SHP77 treated with DMSO at 0.1 percent for 48 hours (cell line): ENCODE data around the gene SLC15A1.

Source experiments
- DNase-seq: peaks from one replicate; lab custom pipeline; 2025; lab: John Stamatoyannopoulos, UW

Gene SLC15A1

DNA sequence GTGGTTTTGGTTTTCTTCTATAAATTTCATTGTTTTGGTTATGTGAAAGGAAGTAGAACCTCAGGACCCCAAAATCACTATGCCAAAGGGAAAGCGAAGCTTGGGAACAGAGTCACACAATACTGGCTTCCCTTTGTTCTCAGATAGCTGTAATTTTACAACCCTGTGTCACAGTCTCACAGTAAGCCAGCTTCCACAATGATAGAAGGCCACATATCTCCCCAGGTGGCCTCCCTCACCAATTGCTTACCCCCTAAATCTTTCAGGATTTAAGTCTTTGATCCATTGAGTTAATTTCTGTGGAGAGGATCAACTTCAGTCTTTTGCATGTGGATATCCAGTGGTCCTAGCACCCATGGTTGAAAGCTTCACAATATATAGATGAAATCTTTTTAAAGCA is 58.7 kb downstream of the SLC15A1 start:
- DNase-seq: no peak

DNA sequence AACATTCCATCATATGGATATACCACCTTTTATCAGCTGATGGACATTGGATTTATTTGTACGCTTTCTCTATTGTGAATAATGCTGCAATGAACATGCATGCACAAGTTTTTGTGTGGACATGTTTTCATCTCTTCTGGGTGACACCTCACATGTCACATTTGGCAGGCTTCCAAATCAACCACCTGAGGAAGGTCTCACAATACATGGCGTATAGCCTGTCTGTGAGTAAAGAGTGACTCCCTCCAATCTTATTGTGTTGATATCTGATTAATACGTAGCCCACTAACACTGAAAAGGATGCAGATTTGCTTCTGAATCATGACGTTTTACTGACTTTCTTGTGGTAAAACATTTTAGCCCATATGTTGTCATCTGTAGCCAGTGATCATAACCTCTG is 61.1 kb downstream of the SLC15A1 start:
- DNase-seq: no peak

DNA sequence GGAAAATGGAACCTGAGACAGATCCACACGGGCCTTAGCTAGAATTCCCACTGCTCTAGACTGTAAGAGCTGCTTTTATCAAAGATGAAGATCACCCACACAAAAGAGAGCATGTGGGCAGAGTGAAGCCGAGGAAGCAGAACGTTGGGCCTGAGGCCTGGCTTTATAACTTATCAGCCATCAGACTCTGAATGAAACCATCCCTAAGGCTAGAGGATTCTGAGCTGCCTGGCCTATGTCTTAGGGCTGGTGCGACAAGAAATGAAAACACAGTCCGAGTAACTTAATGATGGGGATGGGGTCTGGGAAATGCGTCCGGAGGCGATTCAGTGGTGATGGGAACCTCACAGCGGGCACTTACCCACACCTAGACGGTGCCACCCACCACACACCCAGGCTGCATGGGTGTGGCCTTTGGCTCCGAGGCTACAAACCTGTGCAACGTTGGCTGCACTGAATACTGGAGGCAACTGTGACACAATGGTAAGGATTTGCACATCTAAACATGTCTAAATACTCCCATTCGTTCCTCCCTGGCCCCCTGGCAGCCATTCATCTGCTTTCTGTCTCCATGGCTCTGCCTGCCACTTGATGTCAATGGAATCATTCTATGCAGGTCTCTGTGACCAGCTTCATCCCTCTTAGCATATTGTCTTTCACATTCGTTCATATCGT is 62.0 kb downstream of the SLC15A1 start:
- DNase-seq: no peak

DNA sequence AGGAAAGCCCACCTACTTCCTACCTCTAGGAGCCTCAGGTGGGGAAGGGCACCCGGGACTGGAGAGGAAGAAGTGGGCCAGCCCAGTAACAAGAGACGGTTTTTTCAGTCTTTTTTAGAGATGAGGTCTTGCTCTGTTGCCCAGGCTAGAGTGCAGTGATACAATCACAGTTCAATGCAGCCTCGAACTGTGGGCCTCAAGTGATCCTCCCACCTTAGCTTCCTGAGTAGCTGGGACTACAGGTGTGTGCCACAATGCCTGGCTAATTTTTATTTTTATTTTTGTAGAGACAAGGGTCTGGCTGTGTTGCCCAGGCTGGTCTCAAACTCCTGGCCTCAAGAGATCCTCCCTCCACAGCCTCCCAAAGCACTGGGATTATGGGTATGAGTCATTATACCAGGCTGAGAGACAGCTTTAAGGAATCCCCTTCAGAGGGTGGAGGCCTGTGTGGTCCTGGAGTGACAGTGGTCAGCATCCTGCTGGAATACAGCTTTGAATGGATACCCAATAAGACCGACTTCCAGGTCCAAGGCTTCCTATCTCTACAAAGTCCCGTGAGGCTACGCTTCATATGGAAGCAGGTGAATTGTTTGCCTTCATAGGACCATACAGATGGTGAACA is 63.0 kb downstream of the SLC15A1 start:
- no peak for DNase-seq

DNA sequence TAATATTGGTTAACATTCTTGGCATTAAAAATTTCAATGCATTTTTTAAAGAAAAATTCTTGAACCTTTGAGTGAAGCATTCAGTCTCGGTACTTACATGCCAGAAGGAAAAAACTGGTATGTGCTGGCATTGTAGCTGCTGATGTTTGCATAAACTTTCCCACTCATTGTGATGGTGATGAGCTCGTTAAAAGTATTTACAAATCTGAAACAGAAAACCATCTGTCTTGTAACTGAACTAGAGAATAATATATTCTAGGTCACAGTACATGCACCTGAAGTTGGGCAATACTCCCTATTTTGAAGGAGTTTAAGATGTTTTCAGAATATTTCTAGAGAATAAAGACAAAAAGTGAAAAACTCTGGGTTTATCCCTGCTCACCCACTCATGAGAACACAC is 64.1 kb downstream of the SLC15A1 start:
- DNase-seq: no peak

DNA sequence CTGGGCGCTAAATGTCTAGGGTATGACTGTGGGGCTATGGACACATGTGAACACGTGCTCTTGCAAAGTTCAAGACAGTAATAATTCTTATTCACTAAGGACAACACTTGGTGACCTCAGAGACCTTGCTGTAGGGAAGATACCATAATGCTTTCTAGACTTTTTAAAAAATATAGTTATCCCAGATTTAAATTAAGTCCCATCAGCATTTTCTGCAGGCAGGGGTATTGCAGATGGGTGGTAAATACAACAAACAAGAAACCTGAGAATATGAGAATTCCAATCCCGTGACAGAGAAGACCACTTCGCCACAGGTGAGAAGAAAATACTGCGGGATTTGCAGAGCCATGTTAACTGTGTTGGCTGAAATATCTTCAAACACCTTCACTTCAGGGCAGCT is 65.2 kb downstream of the SLC15A1 start:
- DNase-seq: no peak

DNA sequence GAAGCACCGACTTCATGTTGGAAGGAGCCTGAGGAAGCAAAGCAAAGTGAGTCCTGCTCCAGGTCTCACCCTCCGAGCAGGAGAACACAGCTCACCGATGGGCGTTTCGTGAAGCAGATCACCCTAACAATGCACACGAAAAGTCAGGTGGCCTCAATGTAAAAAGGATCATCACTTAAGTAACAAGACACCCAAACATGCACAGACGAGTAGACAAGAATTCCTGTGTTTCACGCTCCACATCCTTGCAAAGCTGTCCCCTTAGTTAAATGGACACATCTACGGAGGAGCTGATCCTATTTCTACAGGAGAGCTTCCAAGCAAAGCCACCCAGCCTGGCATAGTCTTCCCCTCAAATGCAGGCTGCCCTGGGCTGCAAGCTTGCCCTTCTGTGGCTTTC is 66.2 kb downstream of the SLC15A1 start:
- DNase-seq: no peak

DNA sequence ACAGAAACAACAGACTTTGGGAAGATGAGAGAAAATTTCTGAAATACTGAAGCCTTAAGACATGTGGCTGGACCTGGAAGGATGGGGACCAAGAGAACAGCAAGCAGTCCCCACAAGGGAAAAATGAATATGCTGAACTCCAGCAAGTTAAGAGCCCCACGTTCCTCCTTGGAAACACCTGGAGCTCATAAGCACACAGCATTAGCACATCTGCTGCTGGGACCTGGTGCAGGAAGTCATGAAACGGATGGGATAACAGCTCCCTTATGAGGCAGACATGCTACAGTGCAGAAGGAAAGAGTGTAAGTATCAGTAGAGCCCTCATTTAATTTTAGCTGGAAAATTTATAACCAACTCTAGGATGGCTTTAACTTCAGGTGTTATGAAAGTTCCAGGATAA is 67.3 kb downstream of the SLC15A1 start:
- no peak for DNase-seq

DNA sequence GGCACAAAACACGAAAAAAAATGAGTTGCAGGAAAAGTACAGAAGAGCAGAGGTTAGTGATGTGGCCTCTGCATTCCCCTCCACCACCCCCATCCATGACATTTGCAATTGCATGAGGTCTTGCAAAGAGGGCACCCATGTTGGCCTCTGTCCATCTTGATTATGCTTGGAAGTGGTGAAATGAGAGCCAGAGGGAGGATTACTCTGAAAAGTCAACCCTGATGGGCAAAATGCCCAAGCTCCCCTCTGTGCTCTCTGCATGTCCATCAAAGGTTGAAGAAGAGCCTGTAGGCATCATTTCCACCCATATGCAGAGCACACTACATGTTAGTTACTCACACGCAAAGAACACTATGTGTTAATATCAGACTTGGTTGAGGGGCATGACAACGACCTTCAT is 71.4 kb downstream of the SLC15A1 start:
- no peak for DNase-seq

DNA sequence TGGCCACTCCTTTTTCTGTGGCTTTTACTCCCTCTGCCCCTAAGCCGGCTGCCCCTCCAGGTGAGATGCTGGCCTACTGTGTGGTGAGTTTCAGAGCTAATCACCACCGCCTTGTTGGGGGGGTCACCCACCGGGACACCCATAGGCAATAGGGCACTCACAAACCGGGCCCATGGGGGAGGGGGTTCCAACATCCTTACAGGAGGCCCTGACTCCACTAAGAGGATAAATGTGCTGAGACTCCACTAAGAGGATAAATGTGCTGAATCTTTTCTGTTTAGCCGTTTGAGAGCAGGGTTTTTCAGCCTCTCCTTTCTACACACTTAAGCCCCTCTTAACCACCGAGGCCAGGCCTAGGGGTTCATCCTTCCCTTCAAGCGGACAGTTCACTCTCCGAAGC is 73.7 kb downstream of the SLC15A1 start:
- no peak for DNase-seq

DNA sequence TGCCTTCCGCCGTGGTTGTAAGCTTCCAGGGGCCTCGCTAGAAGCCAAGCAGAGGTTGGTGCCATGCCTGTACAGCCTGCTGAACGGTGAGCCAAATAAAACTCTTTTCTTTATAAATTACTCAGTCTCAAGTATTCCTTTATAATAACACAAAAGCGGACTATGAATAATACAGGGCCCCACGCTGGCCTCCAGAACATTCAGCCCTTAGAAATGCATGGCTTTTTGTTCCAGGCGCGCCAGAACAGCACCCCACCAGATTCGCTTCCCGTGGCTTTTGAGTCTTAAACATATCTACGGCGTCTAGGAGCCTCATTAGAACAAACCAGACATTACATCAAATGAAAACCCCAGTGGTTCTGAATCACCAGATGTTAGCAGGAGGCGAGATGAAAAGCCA is 75.1 kb downstream of the SLC15A1 start:
- DNase-seq: no peak

DNA sequence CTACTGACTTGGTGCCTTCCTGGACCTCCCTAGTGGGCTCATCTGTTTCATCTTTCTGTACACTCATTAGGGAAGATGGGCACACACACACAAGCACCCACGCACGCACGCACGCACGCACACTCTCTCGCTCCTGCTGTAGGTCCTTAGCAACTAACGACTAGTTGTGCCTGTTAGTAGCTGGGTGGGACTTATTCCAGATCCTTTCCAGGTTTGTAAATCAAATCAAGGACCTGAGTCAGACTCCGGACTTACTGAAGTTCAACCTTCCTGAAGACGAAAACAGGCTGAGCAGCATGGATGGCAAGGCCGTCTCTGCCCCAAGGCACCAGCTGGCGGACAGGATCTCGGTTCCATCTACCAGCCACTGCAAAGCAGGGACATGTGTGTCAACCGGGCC is 76.2 kb downstream of the SLC15A1 start:
- no peak for DNase-seq

DNA sequence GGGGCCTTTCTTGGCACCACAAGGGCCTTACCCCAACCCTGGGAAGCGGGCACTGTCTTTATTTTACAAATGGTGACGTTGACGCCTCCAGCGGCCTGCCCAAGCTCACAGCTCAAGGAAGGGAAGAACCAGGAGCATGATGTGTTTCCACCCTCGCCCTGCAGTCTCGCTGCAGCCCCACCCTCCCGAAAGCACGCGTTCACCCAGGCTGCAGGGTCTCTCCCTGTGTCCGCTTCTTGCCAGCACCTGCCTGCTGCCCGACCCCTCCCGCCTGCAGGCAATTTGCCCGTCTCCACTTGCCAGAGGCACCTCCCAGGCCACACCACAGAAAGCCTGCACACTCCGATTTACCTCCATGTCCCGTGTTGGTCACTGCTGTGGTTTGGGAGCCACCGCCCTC is 76.6 kb downstream of the SLC15A1 start:
- no peak for DNase-seq

DNA sequence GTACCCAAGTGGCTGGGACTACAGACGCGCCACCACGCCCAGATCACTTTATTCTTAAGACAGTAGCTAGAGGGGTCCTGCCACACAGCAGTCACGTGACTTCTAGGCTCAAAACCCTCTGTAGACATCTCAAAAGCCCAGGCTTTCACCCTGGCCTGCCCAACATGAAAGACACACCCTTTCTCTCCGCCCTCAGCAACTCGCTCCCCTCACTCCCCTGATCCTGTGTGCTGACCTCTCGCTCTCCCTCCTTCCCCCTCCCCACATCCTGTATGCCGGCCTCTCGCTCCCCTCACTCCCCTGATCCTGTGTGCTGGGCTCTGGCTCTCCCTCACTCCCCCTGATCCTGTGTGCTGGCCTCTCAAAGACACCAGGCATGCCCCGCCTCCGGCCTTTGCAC is 77.4 kb downstream of the SLC15A1 start:
- no peak for DNase-seq

DNA sequence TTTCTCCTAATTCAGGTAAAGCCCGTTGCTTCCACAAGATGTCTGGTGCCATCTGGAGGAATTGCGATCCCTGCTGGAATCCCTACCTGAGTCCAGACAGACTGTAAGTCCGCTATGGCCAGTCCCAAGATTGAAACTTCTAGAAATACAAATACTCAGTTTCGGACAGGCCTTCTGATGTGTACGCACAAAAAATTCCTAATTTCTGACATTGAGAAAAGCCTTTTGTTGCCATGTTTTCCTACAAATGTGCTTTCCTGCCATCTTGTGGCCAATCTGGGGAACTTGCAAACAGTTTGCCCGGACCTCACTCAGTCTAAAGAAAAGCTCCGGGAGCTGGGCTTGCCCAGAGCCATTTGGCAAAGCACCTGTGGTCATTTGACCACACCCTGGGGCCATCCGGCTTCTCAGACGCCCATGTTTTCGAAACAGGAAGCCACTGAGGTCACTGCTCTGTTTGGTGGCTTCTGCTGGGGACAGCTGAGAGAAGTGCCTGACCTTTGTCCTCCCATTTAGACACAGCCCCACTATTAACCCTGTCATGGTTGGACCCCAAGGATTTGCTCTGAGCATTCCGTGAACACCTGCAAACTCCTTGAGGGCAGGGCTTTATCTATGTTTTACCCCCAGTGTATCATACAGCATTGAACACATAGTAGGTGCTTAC is 79.4 kb downstream of the SLC15A1 start:
- DNase-seq: peak; percentile 59

DNA sequence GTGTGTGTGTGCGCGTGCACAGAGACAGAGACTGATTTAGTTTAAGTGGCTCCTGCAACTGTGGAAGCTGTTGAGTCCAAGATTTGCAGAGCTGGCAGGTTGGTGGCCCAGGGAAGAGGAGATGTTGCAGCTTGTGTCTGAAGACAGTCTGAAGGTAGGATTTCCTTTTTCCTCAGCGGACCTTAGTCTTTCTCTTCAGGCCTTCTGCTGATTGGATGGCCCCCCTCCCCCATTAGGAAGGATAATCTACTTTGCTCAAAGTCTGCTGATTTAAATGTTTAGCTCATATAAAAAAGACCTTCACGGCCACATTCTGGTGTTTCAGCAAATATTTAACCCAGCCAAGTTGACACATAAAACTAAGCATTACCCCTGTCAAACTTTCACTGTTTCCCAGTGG is 84.3 kb downstream of the SLC15A1 start:
- DNase-seq: no peak

DNA sequence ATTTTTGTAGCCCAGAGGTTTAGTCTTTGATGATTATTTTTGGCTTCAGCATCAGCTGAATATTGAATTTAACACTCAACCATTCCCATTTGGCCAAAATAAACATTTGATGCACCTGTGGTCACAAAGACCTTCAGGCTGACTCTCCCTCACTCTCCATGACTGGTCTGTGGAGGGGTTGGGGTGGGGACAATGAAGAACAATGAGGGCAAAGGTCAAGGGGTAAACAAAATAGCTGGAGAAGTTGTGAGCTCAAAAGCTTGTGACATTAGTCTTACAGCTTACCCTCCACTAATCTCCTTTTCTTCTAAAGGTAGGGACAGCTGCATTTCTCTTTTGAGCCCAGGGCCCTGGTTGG is 86.9 kb downstream of the SLC15A1 start:
- DNase-seq: no peak

DNA sequence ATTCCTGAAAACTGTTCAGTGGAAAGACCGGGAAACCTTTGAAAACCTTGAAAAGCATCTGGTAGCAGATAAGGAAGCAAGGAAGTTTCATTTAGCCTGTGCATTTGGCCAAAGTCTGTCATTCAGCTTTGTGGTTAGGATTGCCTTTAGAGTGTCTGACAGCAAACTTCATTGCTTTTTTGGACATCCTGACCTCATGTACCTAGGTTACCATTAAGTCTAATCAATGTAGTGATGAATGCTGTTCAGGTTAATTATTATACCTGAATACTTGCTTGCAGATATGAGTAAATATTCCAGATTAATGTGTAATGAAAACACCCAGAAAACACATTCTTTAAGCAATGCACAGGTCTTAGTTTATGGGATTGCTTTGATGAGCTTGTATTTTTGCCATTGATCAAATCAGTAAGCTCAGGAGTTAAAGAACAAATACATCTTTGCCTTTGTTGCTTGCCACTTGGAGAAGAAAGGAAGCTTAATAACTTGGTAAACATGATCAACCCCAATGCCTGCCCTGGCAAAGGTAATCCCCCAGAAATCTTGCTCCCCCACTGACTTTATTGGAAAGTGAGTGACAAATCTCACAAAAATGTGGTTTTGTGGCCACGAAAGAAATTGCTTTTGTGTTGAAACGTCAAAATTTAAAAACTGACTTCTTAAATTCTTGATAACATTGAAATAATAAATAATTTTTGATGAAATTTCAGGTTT is 87.4 kb downstream of the SLC15A1 start:
- no peak for DNase-seq

DNA sequence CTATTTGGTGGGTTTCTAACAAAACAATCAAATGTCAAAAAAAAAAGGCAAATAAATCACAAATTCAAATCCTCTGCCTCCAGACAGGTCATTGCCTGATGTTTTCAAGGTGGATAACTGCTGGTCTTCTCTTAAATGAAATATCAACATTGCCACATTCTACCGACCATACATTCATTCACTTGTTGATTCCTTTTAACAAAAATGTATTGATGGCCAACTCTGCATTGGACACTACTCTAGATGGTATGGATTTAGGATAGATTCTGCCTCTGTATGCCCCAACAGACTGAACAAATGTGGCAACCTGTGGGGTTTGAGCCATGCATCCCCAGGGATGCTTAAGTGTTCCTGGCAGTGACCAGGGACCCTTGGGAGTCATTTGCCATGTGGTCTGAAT is 88.0 kb downstream of the SLC15A1 start:
- DNase-seq: no peak

DNA sequence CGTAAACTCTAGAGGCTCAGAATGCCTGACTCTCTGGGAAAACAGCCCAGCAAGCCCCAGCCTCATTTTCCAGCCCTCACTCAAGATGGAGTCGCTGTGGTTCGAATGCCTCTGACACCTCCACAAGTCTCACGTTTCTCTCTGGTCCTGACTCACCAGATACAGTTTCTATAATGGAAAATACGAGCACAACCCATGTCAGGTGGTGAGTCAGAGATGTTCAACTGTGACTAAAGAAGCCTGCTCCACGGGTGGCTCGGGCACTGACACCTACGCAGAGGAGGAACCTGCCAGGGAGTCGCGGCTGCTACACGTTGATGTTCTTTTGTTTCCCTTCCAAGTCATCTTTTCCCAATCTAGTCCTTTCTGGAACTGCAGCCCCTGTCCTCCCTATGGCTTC is 88.4 kb downstream of the SLC15A1 start:
- DNase-seq: no peak

DNA sequence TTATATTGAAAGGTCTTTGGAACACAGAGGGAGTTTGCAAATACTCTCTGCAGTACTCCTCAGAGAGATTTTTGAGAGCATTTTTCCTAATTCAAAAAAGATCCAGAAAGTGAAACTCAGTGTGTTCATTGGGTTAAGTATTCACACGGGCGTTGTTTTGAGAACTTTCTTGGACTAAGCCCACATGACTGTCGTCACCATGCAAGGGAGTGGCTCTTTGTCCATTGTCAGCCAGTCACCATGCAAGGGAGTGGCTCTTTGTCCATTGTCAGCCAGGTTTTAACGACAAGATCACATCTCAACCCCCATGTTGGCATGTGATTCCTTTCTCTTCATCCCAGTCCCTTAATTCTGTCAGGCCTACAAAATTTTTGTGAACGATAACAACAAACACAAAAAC is 94.3 kb downstream of the SLC15A1 start:
- DNase-seq: no peak

DNA sequence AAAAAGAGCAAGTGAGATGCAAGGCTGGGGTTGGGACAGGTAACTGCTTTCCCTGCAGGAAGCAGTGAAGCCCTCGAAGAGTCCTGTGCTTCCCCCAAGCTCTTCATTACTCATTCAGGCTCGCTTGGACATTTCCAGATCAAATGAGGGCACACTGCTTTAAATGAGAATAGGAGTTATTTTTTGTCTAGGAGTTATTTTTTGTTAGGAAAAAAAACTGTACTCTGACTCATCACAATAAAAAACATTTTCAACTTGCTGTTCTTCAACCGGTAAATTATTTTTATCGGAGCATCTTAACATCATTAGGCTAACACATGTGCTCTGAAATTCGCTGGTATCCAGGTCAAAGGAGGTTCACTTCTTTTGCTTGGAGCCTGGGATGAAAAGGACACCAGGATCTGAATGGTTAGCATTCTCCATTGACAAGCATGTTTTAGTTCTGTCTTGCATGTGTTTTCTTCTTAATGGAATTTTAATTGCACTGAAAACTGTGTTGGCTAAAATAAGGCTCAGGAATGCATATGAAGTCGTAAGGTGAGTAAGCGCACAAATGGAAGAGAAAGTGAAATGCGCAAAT is 94.9 kb downstream of the SLC15A1 start:
- no peak for DNase-seq

DNA sequence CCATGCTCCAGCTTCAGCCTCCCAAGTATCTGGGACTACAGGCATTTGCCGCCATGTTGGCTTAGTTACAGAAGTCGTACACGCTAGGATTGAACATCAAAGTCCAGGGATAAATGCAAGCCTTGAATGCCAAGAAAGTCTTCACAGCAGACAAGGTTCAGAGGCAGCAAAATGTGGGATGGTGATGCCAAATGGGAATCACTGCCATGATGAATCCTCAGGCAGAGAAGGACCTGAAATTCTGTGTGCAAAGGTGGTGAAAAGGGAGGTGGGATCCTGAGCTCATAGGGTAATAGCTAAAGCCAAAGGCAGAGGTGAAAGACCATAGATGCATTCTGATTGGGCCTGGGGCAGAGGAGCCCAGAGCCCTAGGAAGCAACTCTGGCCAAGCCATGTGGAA is 96.2 kb downstream of the SLC15A1 start:
- no peak for DNase-seq
